HPDE6-E6E7 (cell line): ENCODE results near the gene KCNH2.
"Not testable (repeated sequence)": the region's sequence is repeated elsewhere in the genome, so short reads cannot be mapped to it uniquely, and the experiment has no call there.

Experiments
- DNase-seq: peaks from one replicate; pipeline ENCODE4 v3.0.0; 2011; ENCODE audit warnings: missing footprints; ENCODE audit errors: extremely low spot score

KCNH2 gene

GRCh38 chr7:151012911-151013347 lies 34.8 kb upstream of the KCNH2 start:
- DNase-seq = no peak

GRCh38 chr7:151012031-151012692 lies 34.0 kb upstream of the KCNH2 start:
- DNase-seq = no peak

- DNase-seq = not testable (repeated sequence)
Measured at GRCh38 chr7:151011616-151012015, 33.5 kb upstream of the KCNH2 start.

GRCh38 chr7:151011097-151011409 lies 32.9 kb upstream of the KCNH2 start:
- DNase-seq = no peak

GRCh38 chr7:151010307-151011096 lies 32.4 kb upstream of the KCNH2 start:
- DNase-seq = no peak

- no peak for DNase-seq
Measured at GRCh38 chr7:151010037-151010306, 31.9 kb upstream of the KCNH2 start.

GRCh38 chr7:151009327-151010036 lies 31.4 kb upstream of the KCNH2 start:
- DNase-seq = no peak

- DNase-seq = no peak
Measured at GRCh38 chr7:151008511-151009323, 30.6 kb upstream of the KCNH2 start.

GRCh38 chr7:151008143-151008510 lies 30.0 kb upstream of the KCNH2 start:
- no peak for DNase-seq

GRCh38 chr7:151007469-151007898 lies 29.4 kb upstream of the KCNH2 start:
- no peak for DNase-seq

- no peak for DNase-seq
Measured at GRCh38 chr7:151006590-151007300, 28.6 kb upstream of the KCNH2 start.

- DNase-seq = no peak
Measured at GRCh38 chr7:151005566-151005965, 27.4 kb upstream of the KCNH2 start.

GRCh38 chr7:151003572-151003971 lies 25.5 kb upstream of the KCNH2 start:
- no peak for DNase-seq

- DNase-seq = no peak
Measured at GRCh38 chr7:151001546-151001945, 23.4 kb upstream of the KCNH2 start.

GRCh38 chr7:151000897-151001495 lies 22.9 kb upstream of the KCNH2 start:
- DNase-seq = no peak

- DNase-seq = no peak
Measured at GRCh38 chr7:150999497-151000230, 21.5 kb upstream of the KCNH2 start.

GRCh38 chr7:150999001-150999400 lies 20.9 kb upstream of the KCNH2 start:
- DNase-seq = no peak

- DNase-seq = no peak
Measured at GRCh38 chr7:150998341-150998740, 20.2 kb upstream of the KCNH2 start.

- no peak for DNase-seq
Measured at GRCh38 chr7:150997817-150998216, 19.7 kb upstream of the KCNH2 start.

- DNase-seq = no peak
Measured at GRCh38 chr7:150997075-150997511, 19.0 kb upstream of the KCNH2 start.
